ENCODE data around the gene ZRANB1. TPM values are rescaled to one million over a fixed set of nuclear protein-coding genes. Genes with fewer than 3 reads are reported as not detected.

ZRANB1 gene
- total RNA-seq, 2 experiments from 2014 or later = 9.8 to 11.5 TPM

- CTCF ChIA-PET = no interaction called here
- Mint-ChIP-seq H3K9me3 (ENCODE audit: low read depth) (no peaks in the 10 kb centered on the region), H3K27ac (no peak overlapping the region), H3K36me3 (no peaks in the 10 kb centered on the region), H3K4me3 (no peak overlapping the region), H3K4me1 (no peaks in the 10 kb centered on the region), H3K27me3 (no peaks in the 10 kb centered on the region)
- ATAC-seq (no peak), DNase-seq (no peak)
These were observed 53.7 kb downstream of the ZRANB1 start for GRCh38 chr10:124995605-124996004.

DNA sequence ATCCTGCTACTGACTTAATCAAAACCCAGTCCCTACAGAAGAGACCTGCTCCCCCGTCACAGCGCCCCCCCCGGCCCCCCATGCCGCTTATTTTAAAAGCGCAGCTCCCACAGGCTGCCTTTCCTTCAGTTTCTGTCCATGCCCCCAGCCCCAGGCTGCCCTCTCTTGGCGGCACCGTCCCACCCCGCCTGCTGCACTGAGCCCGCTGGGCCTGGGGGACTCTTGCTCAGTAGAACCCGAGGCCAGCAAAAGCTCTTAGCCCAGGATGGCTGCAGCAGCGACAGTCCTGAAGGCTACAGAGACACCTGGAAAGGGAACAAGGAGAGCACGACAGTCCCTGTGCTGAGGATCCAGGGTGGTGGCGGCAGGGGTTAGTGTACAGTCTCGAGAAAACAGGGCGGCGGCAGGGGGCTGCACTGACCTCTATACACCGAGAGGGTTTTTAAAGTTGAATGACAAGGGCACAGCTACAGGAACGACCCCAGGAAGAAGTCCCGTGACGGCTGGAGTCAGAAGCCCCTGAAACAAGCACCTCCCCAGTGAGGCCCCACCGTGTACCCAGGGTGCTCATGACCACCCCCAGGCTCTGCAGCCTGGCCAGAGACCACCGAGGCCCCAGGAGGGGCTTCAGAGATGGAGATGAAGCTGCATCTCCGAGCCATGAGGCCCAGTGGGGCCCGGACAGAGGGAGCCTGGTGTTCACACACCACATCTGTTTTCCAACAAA lies 54.4 kb downstream of the ZRANB1 start:
- Mint-ChIP-seq H3K27ac (no peak overlapping the region), H3K4me1 (no peaks in the 10 kb centered on the region), H3K27me3 (no peaks in the 10 kb centered on the region), H3K9me3 (ENCODE audit: low read depth) (no peaks in the 10 kb centered on the region), H3K4me3 (no peak overlapping the region), H3K36me3 (no peaks in the 10 kb centered on the region)
- ATAC-seq (no peak), DNase-seq (no peak)
- CTCF ChIA-PET = no interaction called here

DNA sequence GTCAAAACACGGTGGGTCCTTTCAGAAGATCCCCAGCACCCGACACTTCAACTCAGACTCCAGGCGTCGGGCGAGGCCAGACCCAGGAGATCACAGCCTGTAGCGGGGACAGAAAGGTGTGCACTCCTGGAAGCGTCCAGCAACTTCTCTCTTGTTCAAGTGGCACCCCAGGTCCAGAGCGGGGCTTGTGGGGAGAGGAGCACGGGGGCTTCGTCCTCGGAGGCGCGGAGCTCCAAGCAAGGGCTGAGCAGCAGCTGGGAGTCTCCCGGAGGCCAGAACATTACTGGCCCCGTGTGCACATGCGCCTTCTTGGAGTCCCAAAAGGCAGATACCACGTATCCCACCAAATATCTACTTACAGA lies 54.9 kb downstream of the ZRANB1 start:
- Mint-ChIP-seq H3K27me3 (no peaks in the 10 kb centered on the region), H3K27ac (no peak overlapping the region), H3K36me3 (no peaks in the 10 kb centered on the region), H3K9me3 (ENCODE audit: low read depth) (no peaks in the 10 kb centered on the region), H3K4me3 (no peak overlapping the region), H3K4me1 (no peaks in the 10 kb centered on the region)
- ATAC-seq = no peak
- CTCF ChIA-PET = no interaction called here
- no peak for DNase-seq

DNA sequence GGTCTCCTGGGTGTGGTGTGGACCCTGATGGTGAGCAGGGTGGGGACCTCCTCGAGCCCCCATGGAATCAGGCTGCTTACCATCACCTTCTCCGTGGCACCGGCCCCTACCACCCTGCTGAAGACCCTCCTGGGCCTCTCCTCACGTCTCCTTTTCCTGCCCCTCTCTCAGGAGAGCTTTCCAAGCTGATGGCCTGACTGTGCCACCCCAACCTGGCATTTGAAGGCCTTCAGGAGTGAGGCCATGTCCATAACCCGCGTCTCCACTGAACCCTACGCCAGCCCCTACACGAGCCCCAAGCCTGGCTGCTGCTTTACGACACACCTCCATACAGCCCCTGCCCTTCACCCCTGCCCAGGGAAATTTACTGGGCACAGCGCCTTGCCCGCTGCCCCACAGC lies 55.4 kb downstream of the ZRANB1 start:
- Mint-ChIP-seq H3K27me3 (no peaks in the 10 kb centered on the region), H3K27ac (no peak overlapping the region), H3K4me1 (no peaks in the 10 kb centered on the region), H3K36me3 (no peaks in the 10 kb centered on the region), H3K4me3 (no peak overlapping the region), H3K9me3 (ENCODE audit: low read depth) (no peaks in the 10 kb centered on the region)
- CTCF ChIA-PET = no interaction called here
- no peak for DNase-seq
- ATAC-seq = no peak

DNA sequence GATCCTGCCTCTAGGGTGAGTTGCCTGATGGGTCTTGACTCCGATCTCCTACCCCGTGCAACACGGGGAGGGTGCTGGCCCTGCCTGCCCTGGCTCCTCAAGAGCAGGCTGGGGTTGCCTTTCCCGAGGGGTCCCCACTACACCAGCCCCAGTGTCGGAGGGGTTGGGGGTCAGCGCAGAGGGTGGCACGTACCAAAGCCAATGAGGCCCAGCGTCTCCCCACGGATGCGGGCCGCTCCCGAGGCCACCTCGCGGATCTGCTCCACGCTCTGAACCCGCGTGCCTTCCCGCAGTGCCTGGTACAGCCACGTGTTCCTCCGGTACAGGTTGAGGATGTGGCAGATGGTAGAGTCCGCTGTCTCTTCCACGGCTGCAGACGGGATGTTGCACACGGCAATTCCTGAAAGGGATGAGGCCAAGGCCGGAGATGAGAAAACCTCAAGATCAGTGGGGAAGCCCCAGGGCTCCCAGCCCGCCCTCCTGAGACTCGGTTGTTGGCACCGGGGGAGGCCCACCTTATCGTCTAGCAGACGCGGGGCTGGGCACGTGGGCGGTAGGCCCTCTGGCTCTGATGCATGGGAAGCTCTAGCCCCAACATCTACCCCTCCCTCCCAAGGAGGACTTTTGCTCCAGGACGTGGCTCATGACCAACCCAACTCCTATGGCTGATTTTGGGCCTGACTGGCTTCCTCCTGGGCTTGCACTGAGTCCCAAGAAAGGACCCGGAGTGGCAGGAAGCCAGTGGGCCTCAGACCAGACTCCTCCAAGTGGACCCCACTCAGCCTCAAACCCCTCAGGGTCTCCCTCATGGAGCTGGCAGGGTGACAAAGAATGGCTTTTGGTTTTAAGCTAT lies 56.1 kb downstream of the ZRANB1 start:
- no peak for ATAC-seq
- no peaks in the 10 kb centered on the region for H3K4me1 Mint-ChIP-seq
- CTCF ChIA-PET = no interaction called here
- H3K4me3 Mint-ChIP-seq = no peak overlapping the region
- no peaks in the 10 kb centered on the region for H3K36me3 Mint-ChIP-seq
- no peak overlapping the region for H3K27ac Mint-ChIP-seq
- DNase-seq = peak; percentile 27
- no peaks in the 10 kb centered on the region for H3K9me3 Mint-ChIP-seq (ENCODE audit: low read depth)
- H3K27me3 Mint-ChIP-seq = no peaks in the 10 kb centered on the region

- H3K9me3 Mint-ChIP-seq (ENCODE audit: low read depth) = no peaks in the 10 kb centered on the region
- no peaks in the 10 kb centered on the region for H3K36me3 Mint-ChIP-seq
- no peak overlapping the region for H3K4me3 Mint-ChIP-seq
- DNase-seq = peak; percentile 32
- H3K27me3 Mint-ChIP-seq = no peaks in the 10 kb centered on the region
- no peaks in the 10 kb centered on the region for H3K4me1 Mint-ChIP-seq
- CTCF ChIA-PET = interaction anchor here (2.1 kb wide), 1 partner anchor 7 kb away, joined by 7 read pairs; no protein-coding TSS in a partner anchor
- ATAC-seq = no peak
- no peak overlapping the region for H3K27ac Mint-ChIP-seq
These were observed 56.8 kb downstream of the ZRANB1 start for GRCh38 chr10:124998624-124999291.

GRCh38 chr10:124999433-125000365 lies 57.8 kb downstream of the ZRANB1 start:
- Mint-ChIP-seq H3K27ac (no peak overlapping the region), H3K27me3 (no peaks in the 10 kb centered on the region), H3K4me3 (no peak overlapping the region)

DNA sequence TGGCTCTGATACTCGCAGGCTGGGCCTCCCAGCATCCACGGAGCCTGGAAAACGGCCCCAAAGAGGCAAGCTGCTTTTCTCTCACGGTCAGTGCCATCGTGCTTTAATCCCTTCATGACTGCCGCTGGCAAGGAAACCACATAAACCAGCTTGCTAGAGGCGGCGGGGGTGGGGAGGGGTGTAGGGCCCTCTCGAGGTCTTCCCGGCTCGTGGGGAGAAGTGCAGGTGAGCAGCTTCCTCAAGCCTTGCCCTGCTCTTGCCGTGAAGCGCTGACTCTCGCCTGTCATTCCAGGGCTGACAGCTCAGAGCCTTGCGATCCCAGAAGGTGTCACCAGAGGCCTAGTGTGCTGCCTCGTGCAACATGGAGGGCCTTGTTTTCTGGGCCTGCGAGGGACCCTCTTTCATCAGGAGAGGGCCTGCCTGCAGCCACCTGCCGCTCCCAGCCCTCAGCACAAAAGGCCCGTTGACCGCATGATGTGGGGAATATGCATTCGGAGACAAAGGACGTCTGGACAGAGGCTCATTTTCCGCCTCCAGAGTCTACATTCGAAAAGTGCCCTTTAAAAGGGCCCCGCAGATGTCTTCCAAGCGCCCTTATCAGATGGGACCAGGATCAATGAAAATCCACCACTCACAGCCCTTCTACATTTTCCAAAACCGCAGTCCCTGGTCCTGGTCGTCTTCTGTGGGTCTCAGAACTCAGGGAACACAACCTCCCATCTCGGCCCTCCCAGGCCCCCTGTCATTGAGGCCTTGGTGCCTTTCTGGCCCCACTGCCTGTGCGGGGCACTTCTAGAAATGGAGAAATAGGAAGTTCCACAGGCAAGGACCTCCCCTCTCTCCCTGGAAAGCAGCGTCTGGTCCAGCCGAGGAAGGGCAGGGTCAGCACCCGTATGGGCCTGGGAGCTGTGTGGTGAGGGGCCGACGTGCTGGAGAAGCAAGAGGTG lies 58.7 kb downstream of the ZRANB1 start:
- H3K9me3 Mint-ChIP-seq (ENCODE audit: low read depth) = no peaks in the 10 kb centered on the region
- no peaks in the 10 kb centered on the region for H3K36me3 Mint-ChIP-seq
- no peak overlapping the region for H3K4me3 Mint-ChIP-seq
- no peak for DNase-seq
- H3K4me1 Mint-ChIP-seq = no peaks in the 10 kb centered on the region
- ATAC-seq = no peak
- H3K27me3 Mint-ChIP-seq = no peaks in the 10 kb centered on the region
- H3K27ac Mint-ChIP-seq = no peak overlapping the region
- CTCF ChIA-PET = interaction anchor here (1.2 to 2.1 kb wide), 2 partner anchors 9 to 47 kb away, joined by 4 to 7 read pairs; no protein-coding TSS in a partner anchor

More at GRCh38 chr10:124999433-125000365, 57.8 kb downstream of the ZRANB1 start:
- DNase-seq = no peak
- no peaks in the 10 kb centered on the region for H3K36me3 Mint-ChIP-seq
- CTCF ChIA-PET = interaction anchor here (1.2 to 2.1 kb wide), 2 partner anchors 8 to 48 kb away, joined by 4 to 7 read pairs; no protein-coding TSS in a partner anchor
- no peak for ATAC-seq
- H3K9me3 Mint-ChIP-seq (ENCODE audit: low read depth) = no peaks in the 10 kb centered on the region
- no peaks in the 10 kb centered on the region for H3K4me1 Mint-ChIP-seq

DNA sequence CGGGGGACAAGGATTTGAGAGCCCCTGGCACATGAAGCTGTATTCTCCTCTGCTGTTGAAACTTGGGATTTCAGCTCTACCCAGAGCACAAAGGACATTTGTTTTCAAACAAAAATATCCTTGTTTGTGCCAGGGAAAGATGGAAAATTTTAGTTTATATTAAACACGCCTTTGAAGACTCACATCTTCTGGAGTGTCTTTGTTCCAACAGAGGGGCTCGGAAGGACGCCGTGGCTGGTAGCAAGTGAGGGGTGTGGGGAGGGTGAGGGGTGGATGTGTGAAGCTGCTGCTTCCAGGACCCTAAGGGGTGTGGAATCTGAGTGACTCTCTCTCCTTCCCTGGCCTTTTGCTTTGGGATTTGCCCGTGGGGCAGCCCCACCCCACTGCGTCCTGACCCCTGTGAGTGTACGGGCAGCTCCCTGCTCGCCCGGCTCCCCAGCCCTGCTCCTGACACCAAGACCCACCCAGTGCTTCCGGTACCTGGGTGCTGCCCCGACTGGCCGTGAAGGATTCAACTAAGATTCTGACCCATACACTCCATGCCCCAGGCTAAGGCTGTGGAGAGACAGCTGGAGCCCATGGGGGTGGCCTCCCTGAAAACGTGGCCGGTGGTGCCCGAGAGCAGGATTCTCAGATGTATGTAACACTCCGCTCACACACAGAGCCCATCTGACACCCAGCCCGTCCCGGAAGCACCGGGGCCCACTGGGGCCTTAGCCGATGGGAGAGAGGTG lies 59.6 kb downstream of the ZRANB1 start:
- Mint-ChIP-seq H3K4me3 (no peak overlapping the region), H3K4me1 (no peaks in the 10 kb centered on the region), H3K9me3 (ENCODE audit: low read depth) (no peaks in the 10 kb centered on the region), H3K36me3 (no peaks in the 10 kb centered on the region), H3K27ac (no peak overlapping the region), H3K27me3 (no peaks in the 10 kb centered on the region)
- ATAC-seq (no peak), DNase-seq (no peak)
- CTCF ChIA-PET = no interaction called here

DNA sequence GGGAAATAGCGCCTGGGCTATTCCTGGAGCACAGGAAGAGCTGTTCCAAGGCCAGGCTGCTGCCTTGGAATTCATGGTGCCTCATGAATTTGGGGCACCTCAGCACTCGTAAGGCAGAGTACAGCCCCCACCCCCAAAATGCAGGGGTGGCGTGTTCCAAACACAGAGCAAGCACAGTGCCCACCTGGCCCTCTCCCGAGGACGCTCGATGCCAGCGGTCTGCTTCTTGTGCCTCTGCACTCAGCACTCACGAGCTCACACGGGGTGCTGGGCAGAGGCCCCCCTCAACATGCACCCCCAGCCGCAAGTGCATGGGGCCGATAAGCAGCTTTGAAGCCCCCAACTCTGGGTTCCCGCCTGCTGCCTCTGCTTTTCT lies 60.1 kb downstream of the ZRANB1 start:
- H3K4me1 Mint-ChIP-seq = no peaks in the 10 kb centered on the region
- CTCF ChIA-PET = interaction anchor here (1.1 kb wide), 1 partner anchor 9 kb away, joined by 4 read pairs; no protein-coding TSS in a partner anchor
- no peaks in the 10 kb centered on the region for H3K9me3 Mint-ChIP-seq (ENCODE audit: low read depth)
- DNase-seq = no peak
- H3K27me3 Mint-ChIP-seq = no peaks in the 10 kb centered on the region
- no peak overlapping the region for H3K4me3 Mint-ChIP-seq
- no peak overlapping the region for H3K27ac Mint-ChIP-seq
- ATAC-seq = no peak
- no peaks in the 10 kb centered on the region for H3K36me3 Mint-ChIP-seq

DNA sequence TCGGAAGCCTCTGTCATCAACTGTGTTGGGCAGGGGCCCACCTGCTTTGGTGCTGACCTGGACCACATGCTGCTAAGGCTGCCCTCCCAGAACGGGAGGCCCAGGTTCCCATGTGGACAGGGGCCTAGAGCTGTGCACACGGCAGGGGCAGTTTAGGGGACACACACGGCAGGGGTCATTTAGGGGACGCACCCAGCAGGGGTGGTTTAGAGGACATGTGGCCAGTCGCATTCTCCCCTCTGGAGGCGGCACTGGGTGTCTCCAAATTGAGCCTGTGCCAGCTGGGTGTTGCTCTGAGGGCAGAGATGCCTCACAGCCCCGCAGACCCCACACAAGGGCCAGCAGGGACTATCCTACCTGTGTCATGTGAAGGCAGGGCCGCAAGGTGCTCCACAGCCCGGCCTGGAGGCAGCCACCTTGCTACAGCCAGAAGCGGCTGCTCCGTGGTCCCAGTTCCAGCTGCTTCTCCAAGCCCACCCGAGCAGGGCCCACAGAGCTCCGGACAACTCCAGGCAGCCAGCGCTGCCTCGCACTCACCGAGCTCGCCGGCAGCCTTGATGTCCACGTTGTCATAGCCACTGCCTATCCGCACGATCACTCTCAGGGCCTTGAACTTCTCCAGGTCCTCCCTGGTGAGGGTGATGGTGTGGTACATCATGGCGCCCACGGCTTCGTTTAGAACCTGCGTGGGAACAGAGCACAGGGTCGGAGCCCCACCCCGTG lies 60.7 kb downstream of the ZRANB1 start:
- Mint-ChIP-seq H3K27me3 (peaks cover 2% of the 10 kb centered on the region), H3K36me3 (no peaks in the 10 kb centered on the region), H3K27ac (no peak overlapping the region), H3K4me3 (no peak overlapping the region), H3K4me1 (no peaks in the 10 kb centered on the region), H3K9me3 (ENCODE audit: low read depth) (no peaks in the 10 kb centered on the region)
- no peak for DNase-seq
- ATAC-seq = no peak
- CTCF ChIA-PET = interaction anchor here (1.1 kb wide), 1 partner anchor 10 kb away, joined by 4 read pairs; no protein-coding TSS in a partner anchor

All from activated CD8-positive, alpha-beta memory T cell treated with anti-CD3 and anti-CD28 coated beads, Interleukin-2, amount 10 ng/mL, durations not matched to agents 7 days and 5 days (primary cell).